Tibial artery (tissue), 4 donors: ENCODE data around the gene IL21R.

ENCODE experiments used
- DNase-seq, 2 donors: peaks; one replicate each; pipeline ENCODE4 v3.0.0-alpha.2; 2019
- H3K27ac ChIP-seq, 2 donors: fragments of 200-600 bp; sonication (generic) in 1 of 2; 1 replicate in 1 of 2; 2 replicates in 1 of 2; pipeline ENCODE4 v1.5.1; 2018 to 2019; ENCODE audit warnings: mild to moderate bottlenecking in 1 of 2
- H3K27me3 ChIP-seq, 2 donors: fragments of 200-600 bp; sonication (generic) in 1 of 2; one replicate each; pipeline versions ENCODE4 v1.5.1 to v1.6.0; 2016 to 2019
- H3K36me3 ChIP-seq, 3 donors: fragments of 200-600 bp; sonication (generic) in 2 of 3; one replicate each; pipeline ENCODE4 v1.5.1; 2016 to 2019; ENCODE audit warnings: mild to moderate bottlenecking in 2 of 3
- H3K4me1 ChIP-seq, 4 donors: fragments of 200-600 bp; sonication (generic) in 2 of 4; 1 replicate in 3 of 4; 2 replicates in 1 of 4; pipeline ENCODE4 v1.5.1; 2016 to 2019
- H3K4me3 ChIP-seq, 2 donors: fragments of 200-600 bp; sonication (generic) in 1 of 2; 1 replicate in 1 of 2; 2 replicates in 1 of 2; pipeline ENCODE4 v1.5.1; 2018 to 2019; ENCODE audit warnings: mild to moderate bottlenecking in 2 of 2
- H3K9me3 ChIP-seq, 3 donors: fragments of 200-600 bp; sonication (generic) in 1 of 3; one replicate each; pipeline ENCODE4 v1.5.1; 2016 to 2019
- CTCF ChIP-seq, 2 experiments: fragments of 200-600 bp in 1 of 2; fragments of 450-650 bp in 1 of 2; IDR thresholded peaks; one replicate each; pipeline ENCODE4 v1.5.1; 2017 to 2019; ENCODE audit warnings: antibody characterized with exemption in 2 of 2, mild to moderate bottlenecking in 1 of 2, moderate library complexity in 1 of 2
- intact Hi-C: fragments of 100-400 bp; cut with DNase I; formaldehyde crosslinking; loops from one replicate; pipeline ENCODE4 v1.15.0; 2023; ENCODE audit warnings: low total_unique reads

IL21R gene

GRCh38 chr16:27486344-27486743 is 84.4 kb downstream of the IL21R start:
- peaks cover 88 to 100% (median 99%) of the 10 kb centered on the region in 3 donors for H3K36me3 ChIP-seq
- no peaks in the 10 kb centered on the region for H3K9me3 ChIP-seq
- no peaks in the 10 kb centered on the region for H3K4me1 ChIP-seq
- no peaks in the 10 kb centered on the region for H3K27me3 ChIP-seq
- no peak overlapping the region for H3K4me3 ChIP-seq
- no peak overlapping the region for H3K27ac ChIP-seq
- intact Hi-C loops, result no loop called here
- TF ChIP-seq CTCF (IDR thresholded peaks at IDR 0.05), result no peak
- no peak for DNase-seq

- Histone ChIP-seq H3K4me1 (no peaks in the 10 kb centered on the region), H3K9me3 (no peaks in the 10 kb centered on the region), H3K27ac (no peak overlapping the region), H3K4me3 (no peak overlapping the region), H3K36me3 (peaks cover 88 to 100% (median 99%) of the 10 kb centered on the region in 3 donors), H3K27me3 (no peaks in the 10 kb centered on the region)
- DNase-seq, result no peak
- no peak for TF ChIP-seq CTCF (IDR thresholded peaks at IDR 0.05)
- intact Hi-C loops, result no loop called here
These were observed 84.8 kb downstream of the IL21R start for GRCh38 chr16:27486760-27487159.

- TF ChIP-seq CTCF (IDR thresholded peaks at IDR 0.05), result no peak
- Histone ChIP-seq H3K4me3 (no peak overlapping the region), H3K9me3 (no peaks in the 10 kb centered on the region), H3K4me1 (no peaks in the 10 kb centered on the region), H3K27me3 (no peaks in the 10 kb centered on the region), H3K27ac (no peak overlapping the region), H3K36me3 (peaks cover 80 to 100% (median 98%) of the 10 kb centered on the region in 3 donors)
- DNase-seq, result no peak
- intact Hi-C loops, result no loop called here
These were observed 87.4 kb downstream of the IL21R start for GRCh38 chr16:27489421-27489820.

- Histone ChIP-seq H3K9me3 (no peaks in the 10 kb centered on the region), H3K4me3 (no peak overlapping the region), H3K27ac (no peak overlapping the region), H3K27me3 (no peaks in the 10 kb centered on the region), H3K4me1 (no peaks in the 10 kb centered on the region), H3K36me3 (peaks cover 82 to 100% (median 98%) of the 10 kb centered on the region in 3 donors)
- no peak for TF ChIP-seq CTCF (IDR thresholded peaks at IDR 0.05)
- no peak for DNase-seq
- intact Hi-C loops, result no loop called here
These were observed 87.9 kb downstream of the IL21R start for GRCh38 chr16:27489906-27490305.

GRCh38 chr16:27491894-27492587 is 90.1 kb downstream of the IL21R start:
- Histone ChIP-seq H3K9me3 (no peaks in the 10 kb centered on the region), H3K4me1 (no peaks in the 10 kb centered on the region), H3K4me3 (no peak overlapping the region), H3K27ac (no peak overlapping the region), H3K27me3 (no peaks in the 10 kb centered on the region), H3K36me3 (peaks cover 78 to 100% (median 96%) of the 10 kb centered on the region in 3 donors)
- no peak for DNase-seq
- intact Hi-C loops, result no loop called here
- no peak for TF ChIP-seq CTCF (IDR thresholded peaks at IDR 0.05)
